ENCODE data around the gene RIPOR3.
"Not testable (repeated sequence)": the region's sequence is repeated elsewhere in the genome, so short reads cannot be mapped to it uniquely, and the experiment has no call there.

RIPOR3 gene

GRCh38 chr20:50541606-50542041 lies 149.7 kb downstream of the RIPOR3 start:
- no peak for DNase-seq

- DNase-seq, result no peak
These were observed 150.4 kb downstream of the RIPOR3 start for GRCh38 chr20:50540620-50541605.

DNA sequence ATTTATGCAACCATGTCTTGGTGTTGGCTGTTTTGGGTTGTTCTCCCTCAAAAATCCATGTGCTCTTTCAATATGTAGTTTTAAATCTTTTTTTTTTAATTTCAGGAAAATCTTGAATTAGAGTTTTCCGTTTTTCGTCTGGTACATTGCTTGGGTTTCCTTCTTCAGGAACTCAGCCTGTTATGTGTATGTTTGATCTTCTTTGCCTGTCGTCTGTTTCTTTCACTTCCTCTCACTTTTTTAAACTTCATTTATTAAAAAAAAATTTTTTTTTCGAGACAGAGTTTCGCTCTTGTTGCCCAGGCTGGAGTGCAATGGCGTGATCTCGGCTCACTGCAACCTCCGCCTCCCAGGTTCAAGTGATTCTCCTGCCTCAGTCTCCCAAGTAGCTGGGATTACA lies 151.5 kb downstream of the RIPOR3 start:
- DNase-seq, result not testable (repeated sequence)

DNA sequence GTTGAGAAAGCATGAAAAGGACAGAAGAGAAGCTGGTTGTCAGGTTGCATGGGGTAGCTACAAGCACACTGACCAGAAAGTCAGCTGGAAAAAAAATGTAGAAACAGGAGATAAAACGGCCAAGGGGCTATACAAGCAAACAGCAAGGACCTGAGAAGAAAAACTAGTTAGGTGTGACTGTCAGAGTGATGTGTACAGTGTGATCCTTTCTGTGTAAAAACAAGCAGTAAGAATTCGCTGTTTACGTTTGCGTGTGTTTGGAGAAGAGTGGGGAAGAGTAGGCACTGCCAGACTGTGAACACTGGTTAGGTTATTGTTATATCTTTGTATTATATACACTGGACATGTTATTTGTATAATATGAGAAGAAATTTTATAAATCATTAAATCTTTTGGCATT lies 153.1 kb downstream of the RIPOR3 start:
- DNase-seq, result no peak

DNA sequence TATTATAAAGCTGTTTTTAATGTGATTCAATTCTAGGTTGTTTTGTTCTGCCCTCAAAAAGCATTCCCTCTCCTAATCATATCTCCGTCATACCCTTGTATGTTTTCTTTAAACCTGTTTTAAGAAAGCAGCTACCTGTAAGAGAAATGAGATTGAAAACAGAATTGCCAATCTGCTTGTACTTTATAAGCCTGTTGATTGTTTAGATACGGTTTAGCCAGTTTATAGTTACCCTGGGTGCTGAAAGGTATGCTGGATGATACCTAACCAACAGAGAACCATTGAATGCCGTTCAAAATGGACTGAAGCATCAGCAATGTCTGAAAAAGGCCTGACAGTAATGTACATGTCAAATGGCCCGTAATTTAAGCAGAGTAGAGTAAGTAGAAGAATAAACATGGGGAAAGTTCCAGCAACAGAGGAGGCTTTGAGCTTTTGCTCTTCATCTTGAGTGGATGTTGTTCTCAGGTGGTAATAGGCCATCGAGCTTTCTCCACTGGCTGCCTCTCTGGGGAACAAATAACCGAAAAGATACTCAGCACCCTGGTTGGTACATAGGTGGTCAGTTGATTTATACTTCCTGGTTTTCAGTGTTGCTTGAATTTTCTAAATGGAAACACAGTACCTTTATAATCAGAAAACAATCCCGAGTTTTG lies 153.7 kb downstream of the RIPOR3 start:
- DNase-seq, result no peak

GRCh38 chr20:50536333-50536732 lies 155.0 kb downstream of the RIPOR3 start:
- no peak for DNase-seq

Data from activated CD4-positive, alpha-beta T cell treated with anti-CD3 and anti-CD28 coated beads for 48 hours (primary cell).